ENCODE results near the gene EFCAB13. TPM values are rescaled to one million over a fixed set of nuclear protein-coding genes. Genes with fewer than 3 reads are reported as not detected.

Gene EFCAB13
- 1 to 10 TPM; 2.9 to 5.0 TPM for total RNA-seq

- Mint-ChIP-seq H3K4me1 (peaks cover 17% of the 10 kb centered on the region), H3K36me3 (no peaks in the 10 kb centered on the region), H3K9me3 (peaks cover 5% of the 10 kb centered on the region), H3K27me3 (peaks cover 5% of the 10 kb centered on the region), H3K27ac (peak within 1 kb of the TSS; percentile 97), H3K4me3 (peak within 1 kb of the TSS; percentile 94)
- peak; percentile 89 for DNase-seq
These were observed at the start of gene EFCAB13 for GRCh38 chr17:47323382-47324223. TSS of gene EFCAB13 (plus strand) at chr17:47323955. CDS start at chr17:47328354, 4,399 bp downstream.

GRCh38 chr17:47274319-47275069 is 49.3 kb upstream of the EFCAB13 start:
- no peak overlapping the region for H3K27ac Mint-ChIP-seq
- H3K4me1 Mint-ChIP-seq: peaks cover 5% of the 10 kb centered on the region
- DNase-seq: no peak
- peaks cover 1% of the 10 kb centered on the region for H3K9me3 Mint-ChIP-seq
- no peak overlapping the region for H3K4me3 Mint-ChIP-seq
- peaks cover 3% of the 10 kb centered on the region for H3K27me3 Mint-ChIP-seq
- H3K36me3 Mint-ChIP-seq: no peaks in the 10 kb centered on the region

- Mint-ChIP-seq H3K9me3 (no peaks in the 10 kb centered on the region), H3K4me1 (peaks cover 5% of the 10 kb centered on the region), H3K4me3 (no peak overlapping the region), H3K36me3 (no peaks in the 10 kb centered on the region), H3K27me3 (peaks cover 3% of the 10 kb centered on the region), H3K27ac (no peak overlapping the region)
- DNase-seq: no peak
These were observed 48.3 kb upstream of the EFCAB13 start for GRCh38 chr17:47275245-47275984.

GRCh38 chr17:47276444-47276843 is 47.3 kb upstream of the EFCAB13 start:
- Mint-ChIP-seq H3K4me1 (peaks cover 5% of the 10 kb centered on the region), H3K4me3 (no peak overlapping the region), H3K27me3 (peaks cover 3% of the 10 kb centered on the region), H3K27ac (no peak overlapping the region), H3K9me3 (no peaks in the 10 kb centered on the region), H3K36me3 (no peaks in the 10 kb centered on the region)
- DNase-seq: no peak

- Mint-ChIP-seq H3K4me1 (peaks cover 5% of the 10 kb centered on the region), H3K9me3 (no peaks in the 10 kb centered on the region), H3K27ac (no peak overlapping the region), H3K36me3 (no peaks in the 10 kb centered on the region), H3K27me3 (peaks cover 3% of the 10 kb centered on the region), H3K4me3 (no peak overlapping the region)
- DNase-seq: no peak
These were observed 46.9 kb upstream of the EFCAB13 start for GRCh38 chr17:47276868-47277267.

- Mint-ChIP-seq H3K4me1 (peaks cover 5% of the 10 kb centered on the region), H3K4me3 (no peak overlapping the region), H3K9me3 (no peaks in the 10 kb centered on the region), H3K27ac (no peak overlapping the region), H3K36me3 (no peaks in the 10 kb centered on the region), H3K27me3 (peaks cover 3% of the 10 kb centered on the region)
- DNase-seq: no peak
These were observed 45.8 kb upstream of the EFCAB13 start for GRCh38 chr17:47277921-47278320.

GRCh38 chr17:47278561-47278960 is 45.2 kb upstream of the EFCAB13 start:
- Mint-ChIP-seq H3K36me3 (no peaks in the 10 kb centered on the region), H3K9me3 (no peaks in the 10 kb centered on the region), H3K4me1 (peaks cover 5% of the 10 kb centered on the region), H3K27me3 (peaks cover 3% of the 10 kb centered on the region), H3K27ac (no peak overlapping the region), H3K4me3 (no peak overlapping the region)
- DNase-seq: no peak

GRCh38 chr17:47279062-47279801 is 44.5 kb upstream of the EFCAB13 start:
- Mint-ChIP-seq H3K36me3 (no peaks in the 10 kb centered on the region), H3K27ac (no peak overlapping the region), H3K4me1 (peaks cover 5% of the 10 kb centered on the region), H3K27me3 (peaks cover 3% of the 10 kb centered on the region), H3K4me3 (no peak overlapping the region), H3K9me3 (no peaks in the 10 kb centered on the region)
- DNase-seq: no peak

GRCh38 chr17:47280072-47280811 is 43.5 kb upstream of the EFCAB13 start:
- H3K4me1 Mint-ChIP-seq: peaks cover 5% of the 10 kb centered on the region
- no peaks in the 10 kb centered on the region for H3K27me3 Mint-ChIP-seq
- H3K4me3 Mint-ChIP-seq: no peak overlapping the region
- no peak for DNase-seq
- no peaks in the 10 kb centered on the region for H3K36me3 Mint-ChIP-seq
- H3K27ac Mint-ChIP-seq: no peak overlapping the region
- no peaks in the 10 kb centered on the region for H3K9me3 Mint-ChIP-seq

GRCh38 chr17:47281216-47281615 is 42.5 kb upstream of the EFCAB13 start:
- Mint-ChIP-seq H3K4me3 (no peak overlapping the region), H3K27ac (no peak overlapping the region), H3K9me3 (no peaks in the 10 kb centered on the region), H3K4me1 (peaks cover 5% of the 10 kb centered on the region), H3K36me3 (no peaks in the 10 kb centered on the region), H3K27me3 (no peaks in the 10 kb centered on the region)
- no peak for DNase-seq

- no peaks in the 10 kb centered on the region for H3K27me3 Mint-ChIP-seq
- no peaks in the 10 kb centered on the region for H3K4me1 Mint-ChIP-seq
- no peak overlapping the region for H3K27ac Mint-ChIP-seq
- DNase-seq: no peak
- no peaks in the 10 kb centered on the region for H3K9me3 Mint-ChIP-seq
- H3K4me3 Mint-ChIP-seq: no peak overlapping the region
- H3K36me3 Mint-ChIP-seq: no peaks in the 10 kb centered on the region
These were observed 38.8 kb upstream of the EFCAB13 start for GRCh38 chr17:47285003-47285402.

GRCh38 chr17:47286198-47286914 is 37.4 kb upstream of the EFCAB13 start:
- no peak overlapping the region for H3K4me3 Mint-ChIP-seq
- no peak for DNase-seq
- no peaks in the 10 kb centered on the region for H3K36me3 Mint-ChIP-seq
- H3K9me3 Mint-ChIP-seq: no peaks in the 10 kb centered on the region
- H3K27ac Mint-ChIP-seq: no peak overlapping the region
- no peaks in the 10 kb centered on the region for H3K4me1 Mint-ChIP-seq
- no peaks in the 10 kb centered on the region for H3K27me3 Mint-ChIP-seq

GRCh38 chr17:47287068-47287467 is 36.7 kb upstream of the EFCAB13 start:
- DNase-seq: no peak
- H3K27ac Mint-ChIP-seq: no peak overlapping the region
- no peaks in the 10 kb centered on the region for H3K9me3 Mint-ChIP-seq
- no peak overlapping the region for H3K4me3 Mint-ChIP-seq
- no peaks in the 10 kb centered on the region for H3K27me3 Mint-ChIP-seq
- no peaks in the 10 kb centered on the region for H3K36me3 Mint-ChIP-seq
- H3K4me1 Mint-ChIP-seq: no peaks in the 10 kb centered on the region

Measured in activated naive CD8-positive, alpha-beta T cell treated with anti-CD3 and anti-CD28 coated beads for 36 hours (primary cell).